ENCODE data around the gene CABP4. TPM values are rescaled to one million over a fixed set of nuclear protein-coding genes. Genes with fewer than 3 reads are reported as not detected.

Gene CABP4
- total and polyA plus RNA-seq, 2 donors (not counting 3 experiments of a cell fraction or from before 2014, with no cell fraction given): 2.4 to 5.0 TPM

DNA sequence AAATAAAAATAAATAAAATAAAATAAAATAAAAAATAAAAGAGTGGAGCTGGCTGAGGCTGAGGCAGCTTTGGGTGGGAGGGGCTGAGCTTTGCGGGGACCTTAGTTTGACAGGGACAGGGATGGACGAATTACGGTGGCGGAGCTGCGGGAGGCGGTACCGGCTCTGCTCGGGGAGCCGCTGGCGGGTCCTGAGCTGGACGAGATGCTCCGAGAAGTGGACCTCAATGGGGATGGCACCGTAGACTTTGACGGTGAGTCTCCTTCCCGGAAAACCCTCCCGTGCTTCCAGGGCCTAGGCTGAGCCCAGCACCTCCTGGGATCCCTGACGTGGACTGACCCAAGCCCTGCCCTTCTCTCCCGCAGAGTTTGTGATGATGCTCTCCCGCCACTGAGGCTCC lies 3.1 kb downstream of the CABP4 start:
- Histone ChIP-seq H3K4me1 (ENCODE audit: control insufficient read depth, extremely low read depth, insufficient read depth, low read length) (no peaks in the 10 kb centered on the region), H3K9me1 (replicated peaks; ENCODE audit: control insufficient read depth, extremely low read depth, insufficient read depth, low read length) (no peaks in the 10 kb centered on the region), H3K9me3 (replicated peaks; ENCODE audit: control insufficient read depth, insufficient read depth, low read length) (no peaks in the 10 kb centered on the region), H4K20me1 (replicated peaks; ENCODE audit: control insufficient read depth, extremely low read depth, insufficient read depth, low read length) (no peaks in the 10 kb centered on the region), H3K4me3 (replicated peaks in 1 of 3; ENCODE audit: insufficient read depth in 1 of 3, low read depth in 1 of 3, low read length in 3 of 3) (no peak overlapping the region), H2AFZ (ENCODE audit: low read depth, low read length) (no peak overlapping the region), H3K9ac (replicated peaks; ENCODE audit: extremely low read depth, insufficient read depth, low read length) (no peak overlapping the region), H3K36me3 (ENCODE audit: control insufficient read depth in 2 of 2, extremely low read depth in 1 of 2, insufficient read depth in 2 of 2, low read length in 2 of 2) (no peaks in the 10 kb centered on the region), H3K27me3 (ENCODE audit: control insufficient read depth in 2 of 2, insufficient read depth in 2 of 2, low read length in 2 of 2) (no peaks in the 10 kb centered on the region), H3K27ac (ENCODE audit: insufficient read depth, low read depth, low read length) (no peak overlapping the region), H3K4me2 (ENCODE audit: insufficient read depth, low read length) (no peak overlapping the region), H3K79me2 (ENCODE audit: control insufficient read depth, insufficient read depth, low read length) (no peaks in the 10 kb centered on the region)
- dilution Hi-C loops (cut with MboI; ENCODE audit: extremely low pct_ligation_motif_present, low sequenced_read_pairs) (no loop called here), intact Hi-C loops (cut with micrococcal nuclease) (no loop called here)
- DNase-seq (ENCODE audit: low read depth, low spot score): no peak
- ChIA-PET POLR2A (interaction anchor here (0.7 kb wide), 1 partner anchor 17 kb away, joined by 3 read pairs; no protein-coding TSS in a partner anchor), CTCF (no interaction called here)
- no peak for FAIRE-seq
- BruUV-seq (replicated peaks): no TSS peak
- TF ChIP-seq POLR2AphosphoS5 (IDR thresholded peaks at IDR 0.05; ENCODE audit: insufficient read depth, low read depth, low read length): no peak
- TF ChIP-seq JUN (IDR thresholded peaks at IDR 0.05; ENCODE audit: borderline replicate concordance, insufficient read depth, insufficient read length, low read depth): no peak
- TF ChIP-seq GATA2 (IDR thresholded peaks at IDR 0.05; ENCODE audit: insufficient read depth, insufficient read length, low read depth, low read length): no peak
- TF ChIP-seq, protein P1, sequence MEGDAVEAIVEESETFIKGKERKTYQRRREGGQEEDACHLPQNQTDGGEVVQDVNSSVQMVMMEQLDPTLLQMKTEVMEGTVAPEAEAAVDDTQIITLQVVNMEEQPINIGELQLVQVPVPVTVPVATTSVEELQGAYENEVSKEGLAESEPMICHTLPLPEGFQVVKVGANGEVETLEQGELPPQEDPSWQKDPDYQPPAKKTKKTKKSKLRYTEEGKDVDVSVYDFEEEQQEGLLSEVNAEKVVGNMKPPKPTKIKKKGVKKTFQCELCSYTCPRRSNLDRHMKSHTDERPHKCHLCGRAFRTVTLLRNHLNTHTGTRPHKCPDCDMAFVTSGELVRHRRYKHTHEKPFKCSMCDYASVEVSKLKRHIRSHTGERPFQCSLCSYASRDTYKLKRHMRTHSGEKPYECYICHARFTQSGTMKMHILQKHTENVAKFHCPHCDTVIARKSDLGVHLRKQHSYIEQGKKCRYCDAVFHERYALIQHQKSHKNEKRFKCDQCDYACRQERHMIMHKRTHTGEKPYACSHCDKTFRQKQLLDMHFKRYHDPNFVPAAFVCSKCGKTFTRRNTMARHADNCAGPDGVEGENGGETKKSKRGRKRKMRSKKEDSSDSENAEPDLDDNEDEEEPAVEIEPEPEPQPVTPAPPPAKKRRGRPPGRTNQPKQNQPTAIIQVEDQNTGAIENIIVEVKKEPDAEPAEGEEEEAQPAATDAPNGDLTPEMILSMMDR (IDR thresholded peaks at IDR 0.05; ENCODE audit: extremely low read depth in 1 of 2, insufficient read depth in 1 of 2, low read depth in 1 of 2, low read length in 2 of 2): no peak
- TF ChIP-seq EZH2 (IDR thresholded peaks at IDR 0.05; ENCODE audit: borderline replicate concordance, low read depth, low read length, severe bottlenecking): no peak
- no peak for TF ChIP-seq FOS (IDR thresholded peaks at IDR 0.05; ENCODE audit: borderline replicate concordance, insufficient read depth, low read length)
- TF ChIP-seq, protein P2, sequence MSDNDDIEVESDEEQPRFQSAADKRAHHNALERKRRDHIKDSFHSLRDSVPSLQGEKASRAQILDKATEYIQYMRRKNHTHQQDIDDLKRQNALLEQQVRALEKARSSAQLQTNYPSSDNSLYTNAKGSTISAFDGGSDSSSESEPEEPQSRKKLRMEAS (IDR thresholded peaks at IDR 0.05; ENCODE audit: insufficient read depth, insufficient read length): no peak
- no peak for TF ChIP-seq POLR2A (IDR thresholded peaks at IDR 0.05; ENCODE audit: low read depth, low read length)
- TF ChIP-seq MYC (IDR thresholded peaks at IDR 0.05; ENCODE audit: low read depth, low read length): no peak
